Esophagus muscularis mucosa (tissue), 4 donors: Measurements from ENCODE around the gene HFE. TPM values are rescaled to one million over a fixed set of nuclear protein-coding genes. Genes with fewer than 3 reads are reported as not detected.

Experiments used
- DNase-seq: peaks from one replicate; pipeline ENCODE4 v3.0.0-alpha.2; 2017; ENCODE audit errors: extremely low spot score
- H3K27ac ChIP-seq, 4 donors: fragments of 200-600 bp; sonication (generic); replicated peaks in 1 of 4; 1 replicate in 3 of 4; 2 replicates in 1 of 4; pipeline ENCODE4 v1.5.1; 2016 to 2019; ENCODE audit warnings: mild to moderate bottlenecking in 1 of 4
- H3K27me3 ChIP-seq, 4 donors: fragments of 200-600 bp; sonication (generic); one replicate each; pipeline versions ENCODE4 v1.5.1 to v1.6.0; 2016 to 2019
- H3K36me3 ChIP-seq, 4 donors: fragments of 200-600 bp; sonication (generic); one replicate each; pipeline ENCODE4 v1.5.1; 2016 to 2019
- H3K4me1 ChIP-seq, 4 donors: fragments of 200-600 bp; sonication (generic); one replicate each; pipeline ENCODE4 v1.5.1; 2016 to 2019
- H3K4me3 ChIP-seq, 4 donors: fragments of 200-600 bp; sonication (generic); 1 replicate in 2 of 4; 2 replicates in 2 of 4; pipeline ENCODE4 v1.5.1; 2016 to 2019; ENCODE audit warnings: mild to moderate bottlenecking in 4 of 4, moderate library complexity in 1 of 4
- H3K9me3 ChIP-seq, 4 donors: fragments of 200-600 bp; sonication (generic); 1 replicate in 3 of 4; 2 replicates in 1 of 4; pipeline ENCODE4 v1.5.1; 2016 to 2019
- CTCF ChIP-seq, 3 experiments: fragments of 200-600 bp in 2 of 3; fragments of 450-650 bp in 1 of 3; sonication (generic) in 2 of 3; IDR thresholded peaks; one replicate each; pipeline ENCODE4 v1.5.1; 2017 to 2019; ENCODE audit warnings: antibody characterized with exemption in 3 of 3, mild to moderate bottlenecking in 2 of 3, moderate library complexity in 1 of 3
- EP300 ChIP-seq: sonication (generic); formaldehyde crosslinking; IDR thresholded peaks from one replicate; pipeline ENCODE4 v1.6.1; 2017; ENCODE audit warnings: antibody characterized with exemption
- POLR2A ChIP-seq: fragments of 450-650 bp; IDR thresholded peaks from one replicate; pipeline ENCODE4 v1.6.1; 2017; ENCODE audit warnings: antibody characterized with exemption, moderate library complexity, mild to moderate bottlenecking, low read depth
- POLR2AphosphoS5 ChIP-seq, 2 donors: sonication (generic); formaldehyde crosslinking; IDR thresholded peaks; one replicate each; pipeline ENCODE4 v1.6.1; 2017; ENCODE audit warnings: antibody characterized with exemption in 2 of 2
- WGBS: methylation state at CpG from one replicate; pipeline ENCODE4 v1.1.5; 2018; 5-methylcytosine and 5-hydroxymethylcytosine counted together
- intact Hi-C: fragments of 100-400 bp; cut with DNase I; formaldehyde crosslinking; loops from one replicate; pipeline ENCODE4 v1.15.1; 2023
- total RNA-seq, 4 donors: library from RNA; depleted of rRNA; stranded (reverse); fragments of >200 nt; gene quantifications; one replicate each; pipeline versions ENCODE4 v1.1.0 to v1.2.1, GENCODE V29; 2016

The HFE gene
- total RNA-seq, 4 donors from 2014 or later: 3.0 to 9.9 (median 6.5) TPM

- TF ChIP-seq POLR2A (no peak), CTCF (IDR thresholded peaks at IDR 0.05) (no peak), POLR2AphosphoS5 (IDR thresholded peaks at IDR 0.05) (no peak), EP300 (no peak)
- H3K27me3 ChIP-seq: no peaks in the 10 kb centered on the region
- no peaks in the 10 kb centered on the region for H3K9me3 ChIP-seq
- no peaks in the 10 kb centered on the region for H3K36me3 ChIP-seq
- intact Hi-C loops: no loop called here
- H3K4me3 ChIP-seq: no peak overlapping the region
- DNase-seq: no peak
- H3K27ac ChIP-seq: no peak overlapping the region
- peaks cover 0 to 7% (median 5%) of the 10 kb centered on the region in 4 donors for H3K4me1 ChIP-seq
- 91% methylated on average over 3 of the region's 3 CpGs for WGBS
These were observed 33.5 kb downstream of the HFE start for GRCh38 chr6:26120807-26121140.

- H3K4me1 ChIP-seq: peaks cover 0 to 8% (median 5%) of the 10 kb centered on the region in 4 donors
- no peaks in the 10 kb centered on the region for H3K36me3 ChIP-seq
- H3K4me3 ChIP-seq: no peak overlapping the region
- H3K27ac ChIP-seq: no peak overlapping the region
- WGBS: 92% methylated on average over 18 of the region's 18 CpGs
- H3K9me3 ChIP-seq: no peaks in the 10 kb centered on the region
- H3K27me3 ChIP-seq: no peaks in the 10 kb centered on the region
- TF ChIP-seq CTCF (IDR thresholded peaks at IDR 0.05) (no peak), POLR2A (no peak), POLR2AphosphoS5 (IDR thresholded peaks at IDR 0.05) (no peak), EP300 (no peak)
- intact Hi-C loops: no loop called here
- DNase-seq: no peak
These were observed 34.1 kb downstream of the HFE start for GRCh38 chr6:26121141-26122004.

- peaks cover 5 to 14% (median 10%) of the 10 kb centered on the region in 4 donors for H3K4me1 ChIP-seq
- TF ChIP-seq POLR2AphosphoS5 (IDR thresholded peaks at IDR 0.05) (no peak), POLR2A (no peak), EP300 (no peak), CTCF (IDR thresholded peaks at IDR 0.05) (no peak)
- H3K9me3 ChIP-seq: no peaks in the 10 kb centered on the region
- intact Hi-C loops: no loop called here
- no peaks in the 10 kb centered on the region for H3K27me3 ChIP-seq
- H3K27ac ChIP-seq: peak overlapping the region; percentile 95 to 98 (median 96)
- no peak for DNase-seq
- 83% methylated on average over 4 of the region's 4 CpGs for WGBS
- no peak overlapping the region for H3K4me3 ChIP-seq
- no peaks in the 10 kb centered on the region for H3K36me3 ChIP-seq
These were observed 34.8 kb downstream of the HFE start for GRCh38 chr6:26122005-26122388.

- H3K4me3 ChIP-seq: peak overlapping the region; percentile 80 to 94 (median 87)
- 61% methylated on average over 6 of the region's 6 CpGs for WGBS
- intact Hi-C loops: no loop called here
- no peak for DNase-seq
- peaks cover 0 to 1% (median 0%) of the 10 kb centered on the region in 4 donors for H3K36me3 ChIP-seq
- no peaks in the 10 kb centered on the region for H3K27me3 ChIP-seq
- peaks cover 9 to 18% (median 14%) of the 10 kb centered on the region in 4 donors for H3K4me1 ChIP-seq
- no peaks in the 10 kb centered on the region for H3K9me3 ChIP-seq
- peak overlapping the region; percentile 95 to 98 (median 96) for H3K27ac ChIP-seq
- no peak for TF ChIP-seq POLR2A
- TF ChIP-seq POLR2AphosphoS5 (IDR thresholded peaks at IDR 0.05): no peak
- no peak for TF ChIP-seq CTCF (IDR thresholded peaks at IDR 0.05)
- TF ChIP-seq EP300: no peak
These were observed 35.2 kb downstream of the HFE start for GRCh38 chr6:26122402-26122792.
